ENCODE measurements around the gene F8.

The F8 gene

DNA sequence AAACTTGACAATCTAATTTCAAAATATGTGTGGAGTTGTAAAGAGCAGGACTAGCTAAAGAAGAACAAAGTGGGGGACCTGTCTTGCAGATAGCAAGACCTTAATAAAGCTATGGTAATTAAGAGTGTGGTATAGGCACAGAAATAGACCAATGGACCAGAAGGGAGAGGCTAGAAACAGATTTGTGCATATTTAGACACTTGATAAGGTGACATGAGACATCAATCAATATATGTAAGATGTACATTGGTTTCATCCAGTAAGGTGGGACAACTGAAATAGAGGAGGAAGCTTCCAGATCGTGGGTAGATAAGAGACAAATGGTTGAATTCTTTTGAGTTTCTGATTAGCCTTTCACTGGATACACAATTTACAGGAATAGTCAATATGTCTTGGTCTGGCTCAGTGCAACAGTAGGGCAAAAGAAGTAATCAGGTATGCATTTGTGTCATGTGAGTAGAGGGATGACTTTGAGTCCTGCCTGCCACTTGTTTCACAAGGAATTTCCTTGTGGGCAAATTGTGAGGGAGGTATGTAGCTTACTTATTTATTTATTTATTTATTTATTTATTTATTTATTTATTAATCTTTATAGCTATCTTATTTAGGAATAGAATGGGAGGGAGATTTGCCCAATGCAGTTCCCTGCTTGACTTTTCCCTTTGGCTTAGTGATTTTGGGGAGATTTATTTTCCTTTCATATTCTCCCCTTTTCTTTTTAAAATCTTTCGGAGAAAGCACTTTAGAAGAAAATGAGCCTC, 210.0 kb downstream of the F8 start:
- DNase-seq: no peak

- DNase-seq: no peak
Measured at GRCh38 chrX:154809939-154810665, 212.4 kb downstream of the F8 start.

GRCh38 chrX:154806837-154807501, 215.6 kb downstream of the F8 start:
- DNase-seq: no peak

DNA sequence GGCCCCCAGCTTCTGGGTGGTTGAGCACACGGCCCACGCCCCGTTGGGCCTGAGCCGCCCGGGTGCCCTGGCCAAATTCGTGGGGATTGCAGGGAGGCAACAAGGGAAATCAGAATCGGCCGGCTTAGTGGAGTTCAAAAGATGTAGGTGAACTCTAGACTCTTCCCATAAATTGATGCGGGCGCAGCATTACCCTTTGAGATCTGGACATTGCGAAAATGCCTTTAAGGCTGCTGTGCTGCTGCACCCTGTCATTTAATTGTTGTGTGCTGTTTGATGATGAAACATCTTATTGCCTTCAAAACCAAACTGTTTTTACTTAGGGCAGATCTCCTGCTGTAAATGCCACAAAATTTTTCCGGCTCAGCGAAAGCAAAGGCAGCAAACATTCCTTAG, 216.8 kb downstream of the F8 start:
- no peak for DNase-seq

GRCh38 chrX:154804957-154805695, 217.4 kb downstream of the F8 start, which contains the start of gene MPP1:
Gene MPP1 (minus strand): TSS chrX:154805485. CDS start chrX:154805373, 112 bp downstream.
- DNase-seq: peak; percentile 83

DNA sequence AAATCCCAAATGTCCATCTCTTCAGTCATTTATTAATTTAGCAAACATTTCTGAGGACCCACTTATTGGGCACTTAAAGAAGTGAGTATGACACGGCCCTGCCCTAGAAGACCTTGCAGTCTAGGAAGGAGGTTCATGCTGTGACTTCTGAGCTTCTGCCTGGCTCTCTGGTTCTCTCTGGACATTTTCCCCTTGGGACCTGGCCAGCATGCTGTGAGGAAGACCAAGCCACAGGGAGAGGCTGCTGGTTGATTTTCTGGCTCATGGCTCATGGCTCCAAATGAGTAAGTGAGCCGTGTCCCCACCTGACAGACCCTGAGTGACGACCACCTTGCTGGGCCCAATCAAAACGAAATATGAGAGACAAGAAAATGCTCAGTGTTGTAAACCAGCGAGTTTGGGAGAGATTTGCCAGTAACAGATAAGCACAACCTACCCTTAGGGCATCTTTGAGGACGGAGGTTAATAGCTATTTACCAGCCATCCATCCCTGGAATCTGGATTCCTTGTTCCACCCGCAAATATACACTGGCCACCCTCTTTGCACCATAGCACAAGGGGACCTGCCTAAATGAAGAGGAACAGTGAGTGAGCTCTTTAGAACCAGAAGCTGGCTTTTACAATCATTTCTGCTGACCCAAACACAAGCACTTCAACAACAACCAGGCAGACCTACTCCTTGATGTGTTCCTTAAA, 218.1 kb downstream of the F8 start:
- DNase-seq: no peak

GRCh38 chrX:154802947-154803346, 219.6 kb downstream of the F8 start:
- no peak for DNase-seq

GRCh38 chrX:154800478-154801210, 221.9 kb downstream of the F8 start:
- DNase-seq: no peak

- no peak for DNase-seq
Measured at GRCh38 chrX:154799556-154800348, 222.8 kb downstream of the F8 start.

DNA sequence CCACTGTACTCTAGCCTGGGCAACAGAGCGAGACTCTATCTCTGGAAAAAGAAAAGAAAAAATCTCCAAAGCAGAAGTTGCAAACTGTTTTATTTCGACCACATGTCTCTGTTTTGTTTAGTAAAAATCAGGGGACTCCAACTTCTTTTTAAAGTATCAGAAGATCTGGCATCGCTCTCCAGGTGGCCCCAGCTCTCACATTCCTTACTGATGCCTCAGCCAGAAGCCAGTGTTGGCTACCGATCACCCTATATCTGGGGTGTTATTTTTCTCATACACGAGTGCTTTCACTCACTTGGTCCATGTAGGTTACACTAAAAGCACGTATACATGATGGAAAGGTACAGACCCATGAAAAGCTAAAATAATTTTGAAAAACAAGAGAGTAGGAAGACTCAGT, 225.5 kb downstream of the F8 start:
- DNase-seq: no peak

DNA sequence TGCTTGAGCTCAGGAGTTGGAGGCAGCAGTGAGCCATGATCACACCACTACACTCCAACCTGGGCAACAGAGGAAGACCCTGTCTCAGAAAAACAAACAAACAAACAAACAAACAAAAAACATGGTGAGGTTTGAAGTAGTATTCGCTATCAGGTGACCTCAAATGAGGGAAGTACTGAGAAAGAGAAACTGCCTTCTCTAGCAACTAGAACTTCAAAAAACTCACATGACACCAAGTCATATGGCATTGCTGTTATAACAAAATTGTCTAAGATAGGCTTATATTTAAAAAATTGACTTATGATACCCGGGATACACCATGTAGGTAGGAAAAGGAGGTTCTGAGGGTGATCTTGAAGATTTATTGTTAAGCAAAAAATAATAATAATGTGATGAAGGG, 227.5 kb downstream of the F8 start:
- no peak for DNase-seq

DNA sequence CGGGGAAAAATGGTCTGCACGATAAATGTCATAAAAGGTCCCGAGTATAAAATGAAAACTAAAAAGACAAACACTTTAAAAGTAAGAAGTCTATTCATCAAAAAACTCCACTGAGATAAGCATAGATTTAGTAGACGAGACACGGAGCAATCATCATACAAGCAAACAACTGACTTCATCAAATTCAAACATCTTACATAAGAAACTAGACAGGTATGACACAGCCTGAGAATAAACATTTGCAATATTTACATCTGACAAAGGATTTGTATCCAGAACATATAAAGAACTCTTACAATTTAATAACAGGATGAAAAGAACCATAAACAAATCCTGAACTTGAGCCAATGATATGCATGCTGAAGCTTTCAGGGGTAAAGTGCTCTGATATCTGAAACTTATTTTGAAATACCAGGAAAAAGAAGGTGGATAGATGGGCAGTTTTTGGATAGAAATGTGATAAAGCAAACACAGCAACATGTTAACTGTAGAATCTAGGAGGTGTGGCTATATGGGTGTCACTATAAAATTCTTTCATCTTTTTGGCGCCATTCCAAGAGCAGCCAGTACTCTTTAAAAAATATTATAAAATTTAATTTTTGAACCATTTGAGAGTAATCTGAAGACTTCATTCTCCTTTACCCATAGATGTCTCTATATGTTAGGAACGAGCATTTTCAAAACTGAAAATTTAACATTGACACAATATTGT, 229.3 kb downstream of the F8 start:
- no peak for DNase-seq

GRCh38 chrX:154791939-154792338, 230.6 kb downstream of the F8 start:
- DNase-seq: no peak

DNA sequence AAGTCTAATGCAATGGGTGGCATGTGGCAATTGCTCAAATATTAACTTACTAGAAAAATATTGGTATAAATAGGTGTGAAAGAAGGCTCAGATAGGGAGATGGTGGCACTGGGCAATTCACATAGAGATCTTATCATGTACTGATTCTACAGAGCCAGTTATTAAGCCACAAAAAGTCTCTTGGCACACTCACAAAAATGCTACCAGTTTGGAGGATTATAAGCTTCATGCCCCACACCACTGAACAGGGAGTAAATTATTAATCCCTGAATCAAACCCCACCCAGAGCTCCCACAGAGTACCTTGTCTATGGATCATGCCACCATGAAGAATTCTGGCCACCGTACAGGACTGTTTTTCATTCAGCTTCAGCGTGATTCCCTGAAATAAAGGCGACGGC, 231.1 kb downstream of the F8 start:
- DNase-seq: no peak
